HG03064 (cell line): ENCODE results near the gene USHBP1.

ENCODE experiments used
- ATAC-seq: cut with Tn5 transposase; IDR thresholded peaks from one replicate; pipeline ENCODE4 v1.9.1; 2021; ENCODE audit warnings: low read depth; ENCODE audit not compliant: unreplicated experiment

The USHBP1 gene

DNA sequence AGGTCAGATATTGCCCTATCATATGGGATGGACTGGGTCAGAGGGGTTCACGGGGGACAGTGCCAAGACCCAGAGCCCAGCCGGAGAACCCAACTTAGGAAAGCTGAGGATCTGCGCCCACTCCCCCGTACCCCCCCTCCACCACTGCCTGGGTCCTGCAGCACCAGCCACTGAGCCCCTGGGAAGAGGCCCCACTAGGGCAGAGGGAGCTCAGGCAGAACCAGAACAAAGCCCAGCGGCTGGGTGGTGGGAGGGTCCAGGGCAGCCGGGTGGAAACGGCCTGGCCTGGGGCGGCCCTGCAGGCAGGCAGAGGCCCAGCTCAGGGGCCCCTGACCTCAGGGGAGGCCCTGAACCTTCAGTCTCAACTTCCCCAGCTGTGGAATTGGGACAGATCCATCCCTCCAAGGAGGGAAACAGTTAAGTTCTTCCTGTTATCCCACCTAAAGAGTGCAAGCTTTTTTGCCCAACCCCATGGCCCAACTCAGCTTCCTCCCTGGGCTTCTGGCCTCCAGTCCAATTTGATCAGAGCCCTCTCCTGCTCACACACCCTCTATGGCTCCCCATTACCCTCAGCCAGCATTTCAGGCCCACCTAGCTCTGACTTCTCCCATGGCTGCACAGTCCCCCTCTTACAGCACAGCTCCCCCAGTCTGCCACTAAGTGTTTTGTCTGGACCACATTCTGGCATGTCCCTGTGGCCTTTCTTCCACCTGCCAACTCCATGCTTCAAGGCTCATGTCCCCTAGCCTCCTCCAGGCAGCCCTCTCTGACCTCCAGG is 21.9 kb downstream of the USHBP1 start:
- no peak for ATAC-seq

DNA sequence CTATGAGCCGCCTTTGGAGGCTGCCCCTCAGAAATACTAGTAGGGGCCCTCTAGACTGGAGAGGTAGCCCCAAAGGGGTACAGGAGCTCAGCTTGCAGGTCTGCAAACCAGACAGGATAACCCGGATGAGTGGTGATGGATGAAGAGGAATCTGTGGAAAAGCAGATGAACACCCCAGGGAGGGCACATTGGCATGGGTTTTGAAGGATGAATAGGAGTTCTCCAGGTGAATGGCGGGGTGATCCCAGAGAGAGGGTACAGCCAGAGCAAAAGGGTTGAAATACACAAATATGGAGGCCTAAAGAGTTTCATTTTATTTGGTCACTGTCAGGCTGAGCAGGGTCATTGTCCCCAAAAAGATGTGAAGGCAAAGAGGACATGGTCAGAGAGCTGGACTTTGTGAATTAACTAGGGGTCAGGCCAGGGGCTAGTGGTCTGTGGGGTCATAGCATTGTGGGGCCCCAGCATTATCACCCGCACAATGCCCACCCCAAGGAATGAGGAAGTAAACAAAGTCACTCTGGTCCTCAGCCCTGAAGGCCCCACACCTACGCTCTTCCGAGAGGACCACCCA is 23.6 kb downstream of the USHBP1 start:
- no peak for ATAC-seq

DNA sequence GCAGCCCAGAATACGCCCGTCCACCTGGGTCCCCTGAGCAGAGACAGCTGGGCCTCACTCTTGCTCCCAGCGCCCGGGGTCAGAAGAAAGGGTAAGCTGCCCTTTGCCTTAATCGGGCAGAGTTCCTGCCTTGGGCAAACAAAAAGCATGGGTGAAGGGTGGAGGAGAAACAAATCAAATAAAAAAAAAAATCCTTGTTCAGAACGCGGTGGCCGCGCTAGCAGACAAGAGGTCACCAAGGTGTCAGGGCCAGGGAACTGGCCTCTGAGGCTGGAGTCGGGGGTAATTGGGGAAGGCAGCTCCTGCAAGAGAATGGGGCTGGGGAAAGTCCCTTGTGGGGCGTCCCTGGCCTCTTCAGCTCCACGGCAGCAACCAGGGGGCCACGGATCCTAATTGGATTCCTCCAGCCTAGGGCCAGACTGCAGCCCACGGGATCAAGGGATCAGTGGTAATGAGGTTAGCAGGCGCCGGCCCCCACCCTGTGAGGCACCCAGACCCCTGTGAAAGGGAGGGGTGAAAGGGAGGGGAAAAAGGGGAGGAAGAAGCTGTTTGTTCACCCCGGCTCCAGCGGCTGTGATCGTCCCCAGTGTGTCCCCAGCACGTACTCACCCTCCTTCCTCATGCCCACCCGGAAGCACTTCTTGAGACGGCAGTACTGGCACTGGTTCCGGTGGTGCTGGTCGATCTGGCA is 24.3 kb downstream of the USHBP1 start:
- no peak for ATAC-seq

DNA sequence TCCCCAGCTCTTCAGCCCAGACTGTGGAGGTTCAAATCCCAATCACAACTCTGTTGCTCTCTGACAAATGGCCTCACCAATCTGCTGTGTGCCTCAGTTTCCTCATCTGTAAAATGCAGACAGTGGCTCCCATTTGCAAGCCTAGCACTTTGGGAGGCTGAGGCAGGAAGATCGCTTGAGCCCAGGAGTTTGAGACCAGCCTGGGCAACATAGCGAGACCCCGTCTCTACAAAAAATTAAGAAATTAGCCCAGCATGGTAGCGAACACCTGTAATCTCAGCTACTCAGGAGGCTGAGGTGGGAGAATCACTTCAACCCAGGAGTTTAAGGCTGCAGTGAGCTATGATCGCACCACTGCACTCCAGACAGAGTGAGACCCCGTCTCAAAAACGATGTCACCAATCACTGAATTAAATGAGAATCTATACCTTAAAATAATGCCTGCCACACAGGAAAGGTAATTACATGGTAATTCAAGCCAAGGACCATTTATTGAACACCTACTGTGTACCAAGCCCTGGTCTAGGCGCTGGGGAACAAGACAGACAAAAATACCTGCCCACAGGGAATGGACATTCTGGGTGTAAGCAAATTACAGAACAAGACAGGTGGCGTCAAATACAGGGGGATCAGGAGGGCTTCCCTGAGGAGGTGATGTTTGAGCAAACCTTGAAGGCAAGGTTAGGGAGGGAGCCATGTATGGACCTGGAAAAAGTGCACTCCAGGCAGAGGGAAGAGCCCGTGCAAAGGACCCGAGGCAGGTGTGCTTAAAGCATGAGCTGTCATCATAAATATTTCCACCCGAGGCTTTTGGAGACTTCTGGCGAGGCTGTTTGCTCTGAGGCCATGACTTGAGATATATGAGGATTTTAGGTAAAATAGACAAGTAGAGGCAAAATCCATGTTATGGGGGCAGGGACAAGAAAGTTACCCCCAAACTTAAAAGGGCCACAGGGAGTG is 26.5 kb downstream of the USHBP1 start:
- ATAC-seq, result no peak

DNA sequence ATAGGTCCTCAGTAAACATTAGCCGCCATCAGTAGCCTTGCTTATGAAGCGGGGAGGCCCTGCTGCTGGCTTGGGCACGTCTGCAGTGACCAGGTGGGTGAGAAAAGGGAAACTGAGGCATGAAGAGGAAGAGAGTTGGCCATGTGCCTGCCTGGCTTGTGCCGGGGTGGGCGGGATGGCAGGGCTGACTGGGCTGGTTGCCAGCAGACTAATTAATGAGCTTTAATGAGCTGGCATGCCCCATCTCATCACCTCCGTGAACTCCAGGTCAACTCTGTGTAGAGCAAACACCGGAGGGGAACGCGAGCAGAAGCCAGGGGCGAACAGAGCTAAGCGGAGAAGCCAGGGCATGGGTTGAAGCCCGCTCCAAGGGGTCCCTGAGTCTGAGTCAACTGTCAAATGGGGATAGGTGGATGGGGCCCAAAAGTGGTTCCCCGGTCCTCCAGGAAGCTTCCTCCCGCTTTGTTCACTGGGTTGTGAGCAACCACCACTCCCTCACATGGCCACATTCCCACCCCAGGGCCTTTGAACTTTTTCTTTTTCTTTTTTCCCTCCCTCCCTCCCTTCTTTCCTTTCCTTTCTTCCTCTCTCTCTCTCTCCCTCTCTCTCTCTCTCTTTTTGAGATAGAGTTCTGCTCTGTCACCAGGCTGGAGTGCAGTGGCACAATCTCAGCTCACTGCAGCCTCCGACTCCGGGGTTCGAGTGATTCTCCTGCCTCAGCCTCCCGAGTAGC is 27.6 kb downstream of the USHBP1 start:
- no peak for ATAC-seq

DNA sequence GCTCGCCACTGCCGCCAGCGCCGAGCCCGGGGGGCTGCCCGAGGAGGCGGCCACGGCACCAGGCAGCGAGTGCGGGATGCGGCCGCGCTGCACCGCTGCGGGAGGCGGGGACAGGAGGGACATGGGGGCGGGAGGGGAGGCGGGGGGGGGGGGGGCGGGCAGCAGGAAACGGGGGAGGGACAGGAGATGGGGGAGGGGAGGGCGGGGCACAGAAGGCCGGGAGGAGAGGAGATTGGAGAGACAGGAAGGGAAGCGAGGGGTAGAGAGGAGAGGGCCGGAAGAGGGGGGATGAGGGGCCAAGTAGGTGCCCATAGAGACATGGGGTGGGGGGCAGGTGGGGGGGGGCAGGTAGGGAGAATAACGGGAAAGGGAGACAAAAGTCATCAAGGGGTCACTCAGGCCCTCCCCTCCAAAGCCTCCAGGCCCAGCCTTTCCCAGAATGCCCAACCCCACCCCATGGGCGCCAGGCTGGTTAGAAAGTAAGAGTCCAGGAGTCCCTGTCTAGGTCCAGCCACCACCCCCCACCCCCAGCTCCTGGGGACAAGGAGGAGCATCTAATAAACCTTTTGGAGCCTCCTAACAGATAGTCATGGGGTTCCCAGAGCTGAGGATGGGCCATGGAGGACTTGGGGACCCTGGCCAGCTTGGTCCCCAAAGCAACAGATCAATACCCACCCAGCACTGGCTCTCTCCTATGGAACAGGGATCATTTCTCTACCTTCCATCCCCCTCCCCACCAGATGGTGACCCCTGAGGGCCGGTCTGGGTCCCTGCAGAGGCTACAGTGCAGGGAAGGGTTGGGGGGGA is 28.4 kb downstream of the USHBP1 start:
- ATAC-seq, result no peak

DNA sequence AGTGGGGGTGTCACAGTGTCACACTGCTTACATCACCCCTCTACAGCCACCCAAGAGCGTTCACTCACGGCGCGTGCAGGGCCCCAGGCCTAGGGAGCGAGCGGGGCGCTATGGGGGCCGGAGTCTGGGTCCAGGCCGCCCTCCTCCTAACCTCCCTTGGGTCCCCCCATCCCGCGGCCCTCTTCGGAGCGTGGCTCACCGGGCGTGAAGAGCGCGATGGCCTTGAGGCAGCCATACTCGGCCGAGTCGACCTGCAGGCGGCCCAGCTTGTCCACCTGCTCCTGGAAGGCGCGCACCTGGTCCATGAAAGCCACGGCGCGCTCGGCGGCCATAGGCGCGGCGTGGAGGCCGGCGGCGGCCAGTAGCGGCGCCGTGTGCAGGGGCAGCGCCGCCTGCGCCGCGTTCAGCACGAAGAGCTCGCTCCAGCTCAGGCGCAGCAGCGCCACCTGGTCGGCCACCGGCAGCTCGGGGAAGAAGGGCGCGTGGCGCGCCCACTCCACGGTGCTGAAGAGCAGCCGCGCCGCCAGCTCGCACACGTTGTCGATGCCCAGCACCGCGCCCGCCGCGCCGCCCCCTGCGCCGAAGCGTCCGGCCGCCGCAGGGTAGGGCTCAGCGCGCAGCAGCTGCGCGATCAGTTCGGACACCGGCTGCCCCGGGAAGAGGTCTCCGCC is 29.1 kb downstream of the USHBP1 start:
- no peak for ATAC-seq

DNA sequence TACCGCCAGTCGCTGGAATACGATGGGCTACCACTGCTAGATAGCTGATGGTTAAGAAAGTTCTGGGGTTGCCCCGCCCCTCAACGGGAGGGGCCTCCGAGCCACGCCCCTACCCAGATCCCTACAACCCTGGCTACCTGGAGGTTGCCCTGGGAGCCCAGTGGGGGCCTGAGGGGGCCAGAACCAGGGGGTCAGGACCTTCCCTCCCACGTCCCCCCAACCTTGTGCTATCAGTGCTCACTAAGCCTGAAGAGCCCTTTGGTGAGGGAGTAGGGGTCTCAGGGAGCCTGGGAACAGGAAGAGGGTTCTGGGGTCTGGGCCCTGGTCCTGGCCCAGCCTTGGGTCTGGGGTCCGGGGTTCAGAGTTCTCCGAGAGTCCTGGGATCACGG is 29.6 kb downstream of the USHBP1 start:
- no peak for ATAC-seq

DNA sequence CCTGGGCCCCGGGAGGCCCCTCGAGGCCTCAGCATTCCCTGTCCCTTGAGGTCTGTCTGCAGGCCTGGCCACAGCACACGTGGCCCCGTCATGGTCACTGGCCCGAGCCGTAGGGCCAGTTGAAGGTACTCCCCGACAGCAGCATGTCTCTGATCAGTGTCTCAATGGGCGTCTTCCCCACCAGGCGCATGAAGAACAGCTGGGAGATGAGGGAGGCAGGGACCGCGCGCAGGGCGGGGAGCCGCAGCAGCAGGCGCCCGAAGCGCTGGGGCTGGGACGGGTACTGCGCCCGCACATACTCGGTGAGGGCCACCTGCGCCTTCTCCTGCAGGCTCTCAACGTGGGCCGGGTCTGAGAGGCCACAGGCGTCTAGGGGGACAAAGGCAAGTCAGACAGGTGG is 32.3 kb downstream of the USHBP1 start:
- no peak for ATAC-seq

DNA sequence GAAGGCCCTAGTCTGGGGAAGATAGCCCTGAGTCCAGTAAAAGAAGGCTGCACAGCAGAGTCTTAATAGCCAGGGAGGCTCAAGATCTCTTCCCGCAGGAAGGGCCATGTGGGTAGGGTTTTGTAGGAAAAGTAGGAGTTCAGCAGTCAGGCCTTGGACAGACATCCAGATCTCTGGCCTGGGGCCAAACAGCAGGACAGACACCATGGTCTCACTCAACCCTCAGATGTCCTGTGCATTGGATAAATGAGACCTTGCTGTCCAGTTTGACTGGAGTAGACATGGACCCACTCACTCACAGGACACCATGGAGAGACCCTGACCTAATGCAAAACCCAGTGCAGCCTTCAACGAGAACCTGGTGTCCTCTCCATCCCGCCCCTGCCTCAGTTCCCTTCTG is 34.7 kb downstream of the USHBP1 start:
- no peak for ATAC-seq

DNA sequence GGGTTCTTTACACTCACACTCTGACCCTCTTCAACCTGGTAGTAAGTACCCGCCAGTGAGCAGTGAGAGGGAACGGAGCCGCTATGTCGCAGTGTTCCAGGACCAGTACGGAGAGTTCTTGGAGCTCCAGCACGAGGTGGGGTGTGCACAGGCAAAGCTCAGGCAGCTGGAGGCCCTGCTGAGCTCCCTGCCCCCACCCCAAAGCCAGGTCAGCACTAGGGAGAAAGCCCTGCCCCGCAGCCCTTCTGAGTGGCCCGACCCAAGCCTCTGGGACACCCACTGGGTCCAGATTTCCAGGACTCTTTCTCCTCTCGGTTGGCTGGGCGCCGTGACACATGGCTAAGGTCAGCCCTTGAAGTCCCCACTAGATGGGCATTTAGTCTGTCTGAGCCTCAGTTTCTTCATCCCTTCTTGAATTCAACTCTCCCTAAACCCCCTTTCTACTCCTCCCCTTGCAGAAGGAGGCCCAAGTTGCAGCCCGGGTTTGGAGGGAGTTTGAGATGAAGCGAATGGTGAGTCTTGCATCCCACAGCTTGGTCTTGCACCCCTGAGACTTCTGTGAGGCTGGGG is 36.7 kb downstream of the USHBP1 start:
- no peak for ATAC-seq

DNA sequence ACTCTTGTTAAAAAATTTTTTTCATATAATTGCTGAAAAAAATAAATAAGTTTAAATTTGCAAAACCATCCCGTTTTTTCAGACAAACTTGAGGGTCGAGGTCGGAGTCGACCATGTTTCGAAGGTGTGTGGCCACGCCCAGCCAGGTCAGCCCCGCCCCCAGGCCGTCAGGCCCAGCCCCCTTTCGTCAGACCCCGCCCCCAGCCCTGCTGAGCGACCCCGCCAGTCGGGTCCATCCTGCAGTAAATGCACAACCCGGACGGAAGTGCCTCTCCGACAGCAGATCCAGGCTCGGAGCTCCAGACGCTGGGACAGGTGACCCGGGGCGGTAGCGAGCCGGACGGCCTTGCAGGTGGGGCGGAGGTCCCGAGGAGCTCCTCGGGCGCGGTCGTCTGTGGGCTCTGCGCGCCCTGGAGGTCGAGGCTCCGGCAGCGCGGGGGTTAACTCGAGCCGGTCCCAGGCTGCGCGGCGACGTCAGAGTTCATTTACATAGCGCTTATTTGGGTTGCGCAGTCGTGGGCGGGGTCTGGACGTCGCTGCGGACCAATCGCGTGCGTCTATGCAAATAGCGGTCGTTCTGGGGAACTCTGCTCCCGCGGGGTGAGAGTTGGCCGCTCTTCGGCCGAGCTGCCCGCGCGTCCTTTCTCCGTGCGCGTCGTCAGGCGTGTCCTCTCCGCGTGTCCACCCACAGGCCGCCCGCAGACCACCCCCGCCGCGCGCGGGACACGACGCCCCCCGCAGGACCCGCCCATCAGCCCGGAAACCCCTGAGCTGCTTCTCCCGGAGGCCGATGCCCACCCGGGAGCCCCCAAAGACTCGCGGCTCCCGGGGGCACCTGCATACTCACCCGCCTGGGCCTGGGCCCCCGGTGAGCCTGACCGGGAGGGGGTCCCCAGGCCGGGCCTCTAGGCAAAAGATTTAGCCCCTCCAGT is 38.3 kb downstream of the USHBP1 start, which contains the start of gene OCEL1:
Gene OCEL1 (plus strand): TSS at position 225 of the 932 bp plus-strand sequence. CDS start 22 bp downstream, at position 247.
- ATAC-seq, result peak; percentile 96

DNA sequence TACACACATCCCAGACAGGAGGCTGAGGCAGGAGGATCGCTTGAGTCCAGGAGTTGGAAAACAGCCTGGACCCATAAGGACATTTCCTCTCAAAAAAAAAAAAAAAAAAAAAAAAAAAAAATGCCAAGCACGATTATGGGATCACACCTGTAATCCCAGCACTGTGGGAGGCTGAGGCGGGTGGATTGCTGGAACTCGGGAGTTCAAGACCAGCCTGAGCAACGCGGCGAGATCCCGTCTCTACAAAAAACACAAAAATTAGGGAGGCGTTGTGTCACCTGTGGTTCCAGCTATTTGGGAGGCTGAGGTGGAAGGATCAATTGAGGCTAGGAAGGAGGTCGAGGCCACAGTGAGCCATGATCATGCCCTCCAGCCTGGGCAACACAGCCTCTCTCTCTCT is 39.5 kb downstream of the USHBP1 start:
- ATAC-seq, result no peak

DNA sequence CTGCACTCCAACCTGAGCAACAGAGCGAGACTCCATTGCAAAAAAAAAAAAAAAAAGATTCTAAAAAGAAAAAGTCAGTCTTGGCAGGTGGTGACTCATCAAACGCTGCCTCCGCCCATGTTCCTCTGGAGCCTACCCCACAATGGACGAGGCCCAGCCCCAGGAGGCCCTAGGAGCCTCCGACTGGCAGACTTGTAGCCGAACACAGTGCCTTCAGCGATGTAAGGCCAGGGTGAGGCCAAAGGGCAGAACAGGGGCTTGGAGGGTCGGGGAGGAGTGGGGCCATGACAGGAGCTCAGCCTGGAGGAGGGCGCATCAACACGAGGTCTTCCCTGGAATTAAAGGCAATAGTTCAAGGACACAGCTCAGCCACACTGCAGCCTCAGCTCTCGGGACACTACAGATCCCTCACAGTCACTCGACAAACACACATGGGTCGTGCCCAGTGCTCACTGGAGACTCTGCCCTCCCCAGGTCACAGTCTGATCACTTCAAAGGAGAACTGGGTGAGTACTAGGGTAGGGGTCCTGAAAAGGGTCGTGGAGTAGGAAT is 44.3 kb downstream of the USHBP1 start:
- ATAC-seq, result no peak

DNA sequence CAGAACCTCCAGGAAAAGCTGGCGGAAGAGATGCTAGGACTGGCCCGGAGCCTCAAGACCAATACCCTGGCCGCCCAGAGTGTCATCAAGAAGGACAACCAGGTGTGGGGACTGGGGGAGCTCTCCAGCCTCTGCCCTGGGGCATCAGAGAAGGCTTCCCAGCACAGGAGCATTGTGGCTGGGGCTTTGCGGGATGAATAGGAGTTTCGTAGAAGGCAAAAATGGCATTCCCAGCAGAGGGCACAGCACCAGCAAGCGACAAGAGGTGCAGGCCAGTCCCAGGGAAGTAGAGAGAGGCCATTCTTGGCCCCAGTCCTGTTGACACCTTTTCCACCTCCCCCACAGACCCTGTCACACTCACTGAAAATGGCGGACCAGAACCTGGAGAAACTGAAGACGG is 45.3 kb downstream of the USHBP1 start:
- no peak for ATAC-seq

DNA sequence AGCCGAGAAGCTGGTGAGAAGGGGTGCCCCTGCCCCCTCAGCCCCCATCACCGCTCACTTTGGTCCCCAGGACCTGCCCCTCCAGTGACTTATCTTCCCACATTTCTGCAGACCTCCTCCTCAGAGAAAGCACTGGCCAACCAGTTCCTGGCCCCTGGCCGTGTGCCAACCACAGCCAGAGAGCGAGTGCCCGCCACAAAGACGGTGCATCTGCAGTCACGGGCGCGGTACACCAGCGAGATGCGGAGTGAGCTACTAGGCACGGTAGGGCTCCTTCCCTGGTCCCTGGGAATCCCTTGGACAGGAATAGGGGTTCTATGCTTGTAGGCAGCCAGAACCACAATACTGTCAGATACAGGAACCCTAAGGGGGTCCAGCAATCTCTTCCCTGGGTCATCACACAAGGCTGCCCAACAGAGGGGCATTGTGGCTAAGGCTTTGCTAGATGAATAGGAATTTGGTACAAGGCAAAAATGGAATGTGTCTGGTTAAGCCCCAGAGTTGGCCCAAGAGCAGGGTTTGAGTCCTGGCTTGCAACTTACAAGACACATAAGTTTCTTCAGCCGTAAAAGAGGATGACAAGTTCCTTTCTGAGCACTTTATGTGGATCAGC is 48.4 kb downstream of the USHBP1 start:
- no peak for ATAC-seq
